HepG2 (cell line): ENCODE data around the gene EEF1E1. TPM values are rescaled to one million over a fixed set of nuclear protein-coding genes. Genes with fewer than 3 reads are reported as not detected.

ENCODE experiments used
- BCL6 ChIP-seq: IDR thresholded peaks from 2 replicates; pipeline ENCODE4 v1.6.1; 2016; ENCODE audit warnings: missing genetic modification reagents, missing compliant biosample characterization
- BCLAF1 ChIP-seq: fragments of 450-650 bp; IDR thresholded peaks from 2 replicates; pipeline ENCODE4 v1.6.1; 2017; ENCODE audit warnings: mild to moderate bottlenecking
- CTCF ChIP-seq: sonication (generic); formaldehyde crosslinking; IDR thresholded peaks from 2 replicates; pipeline ENCODE4 v1.5.0; 2020; ENCODE audit warnings: mild to moderate bottlenecking, missing genetic modification reagents, moderate library complexity
- NR2F2 ChIP-seq: IDR thresholded peaks from 2 replicates; pipeline ENCODE4 v1.6.1; 2012; ENCODE audit warnings: low read depth, inconsistent platforms, borderline replicate concordance
- RFX3 ChIP-seq: IDR thresholded peaks from 2 replicates; pipeline ENCODE4 v1.6.1; 2016; ENCODE audit warnings: missing biosample characterization, missing genetic modification reagents
- ZBTB10 ChIP-seq: sonication (generic); formaldehyde crosslinking; IDR thresholded peaks from 2 replicates; pipeline ENCODE4 v1.4.0; 2020; ENCODE audit warnings: missing genetic modification reagents, borderline replicate concordance
- ZHX1 ChIP-seq: sonication (generic); formaldehyde crosslinking; IDR thresholded peaks from 2 replicates; pipeline ENCODE4 v1.8.1; 2022; ENCODE audit warnings: low read depth, mild to moderate bottlenecking, missing genetic modification reagents
- ZMAT3 ChIP-seq: sonication (generic); formaldehyde crosslinking; conservative IDR thresholded peaks from 2 replicates; pipeline ENCODE4 v1.7.0; 2021; ENCODE audit warnings: missing genetic modification reagents
- ZNF138 ChIP-seq: sonication (generic); formaldehyde crosslinking; IDR thresholded peaks from 2 replicates; pipeline ENCODE4 v1.5.0; 2020; ENCODE audit warnings: mild to moderate bottlenecking, low read depth, missing genetic modification reagents
- ZNF180 ChIP-seq: sonication (generic); formaldehyde crosslinking; IDR thresholded peaks from 2 replicates; pipeline ENCODE4 v1.4.0; 2020; ENCODE audit warnings: low read depth, missing genetic modification reagents, borderline replicate concordance
- ZNF253 ChIP-seq: sonication (generic); formaldehyde crosslinking; IDR thresholded peaks from 2 replicates; pipeline ENCODE4 v1.8.0; 2022; ENCODE audit warnings: mild to moderate bottlenecking, missing genetic modification reagents, borderline replicate concordance
- ZNF605 ChIP-seq: sonication (generic); formaldehyde crosslinking; IDR thresholded peaks from 2 replicates; pipeline ENCODE4 v1.8.0; 2022; ENCODE audit warnings: mild to moderate bottlenecking, missing genetic modification reagents
- ZNF710 ChIP-seq: sonication (generic); formaldehyde crosslinking; IDR thresholded peaks from 2 replicates; pipeline ENCODE4 v1.5.0; 2020; ENCODE audit warnings: mild to moderate bottlenecking, missing genetic modification reagents, borderline replicate concordance
- ZNF777 ChIP-seq: sonication (generic); formaldehyde crosslinking; IDR thresholded peaks from 2 replicates; pipeline ENCODE4 v1.4.0; 2020; ENCODE audit warnings: missing genetic modification reagents
- ZNF792 ChIP-seq: IDR thresholded peaks from 2 replicates; pipeline ENCODE4 v1.6.1; 2016
- ZSCAN22 ChIP-seq: sonication (generic); formaldehyde crosslinking; IDR thresholded peaks from 2 replicates; pipeline ENCODE4 v1.4.0; 2020; ENCODE audit warnings: mild to moderate bottlenecking, missing genetic modification reagents
- polyA plus RNA-seq, 8 experiments: library from polyadenylated mRNA; depleted of rRNA in 3 of 8; stranded (reverse) in 7 of 8; unstranded in 1 of 8; fragments of >200 nt; fragmentation: Illumina TruSeq in 4 of 8; extraction: Trizol in 4 of 8; gene quantifications; 2 replicates each; pipeline versions ENCODE4 v1.2.1 to v1.2.3, GENCODE V29; 2011 to 2016; ENCODE audit warnings: low read depth in 4 of 8, missing spikeins in 1 of 8, mixed read lengths in 1 of 8; ENCODE audit not compliant: insufficient read depth in 1 of 8
- total RNA-seq, 5 experiments: library from RNA; depleted of rRNA; stranded (reverse); fragments of >200 nt; fragmentation: Illumina TruSeq; extraction: Trizol; gene quantifications; 2 replicates each; pipeline ENCODE4 v1.2.3, GENCODE V29; 2016; ENCODE audit warnings: low read depth in 1 of 5

The EEF1E1 gene
- total and polyA plus RNA-seq, 2 of the 13 experiments (the other 11 are each of a cell fraction or from before 2014, with no cell fraction given): 128 to 188 TPM

- TF ChIP-seq BCLAF1 (no peak), ZHX1 (CRISPR knock-in tag) (0 out of 2 replicates have a peak, but pooled peaks have one; percentile 51), ZNF253 (CRISPR knock-in tag) (no peak), ZNF180 (CRISPR knock-in tag) (no peak), ZNF138 (CRISPR knock-in tag) (no peak), ZMAT3 (CRISPR knock-in tag) (0 out of 2 replicates have a peak, but pooled peaks have one; percentile 47), BCL6 (CRISPR knock-in tag) (peak; percentile 85), ZSCAN22 (no peak), CTCF (CRISPR knock-in tag) (no peak), RFX3 (CRISPR knock-in tag) (no peak), NR2F2 (peak; percentile 96), ZBTB10 (CRISPR knock-in tag) (no peak; the same call in 1 of the 2 replicates), ZNF792 (CRISPR knock-in tag) (peak; percentile 91), ZNF777 (no peak), ZNF710 (CRISPR knock-in tag) (peak; percentile 94; the same call in 1 of the 2 replicates), ZNF605 (CRISPR knock-in tag) (no peak; the same call in 1 of the 2 replicates)
These were observed 17.3 kb downstream of the EEF1E1 start (continued) for GRCh38 chr6:8085053-8085511.
